WTC11 (cell line): Measurements from ENCODE around the gene GCSAM.

Source experiments
- CREB1 ChIP-seq: sonication (generic); formaldehyde crosslinking; IDR thresholded peaks from 2 replicates; pipeline ENCODE4 v1.8.0; 2023; ENCODE audit warnings: mild to moderate bottlenecking, missing genetic modification reagents
- JUN ChIP-seq: sonication (generic); formaldehyde crosslinking; IDR thresholded peaks from 2 replicates; pipeline ENCODE4 v1.8.0; 2023; ENCODE audit warnings: mild to moderate bottlenecking, missing genetic modification reagents
- NFATC4 ChIP-seq: fragments of 250-450 bp; sonication (Bioruptor Pico); IDR thresholded peaks from 2 replicates; pipeline ENCODE4 v1.9.0; 2021; ENCODE audit warnings: mild to moderate bottlenecking
- NR3C1 ChIP-seq: sonication (generic); formaldehyde crosslinking; conservative IDR thresholded peaks from 2 replicates; pipeline ENCODE4 v1.8.1; 2023; ENCODE audit warnings: low read depth, mild to moderate bottlenecking, missing genetic modification reagents
- RELA ChIP-seq: sonication (generic); formaldehyde crosslinking; IDR thresholded peaks from 2 replicates; pipeline ENCODE4 v1.8.1; 2022; ENCODE audit warnings: missing genetic modification reagents, mild to moderate bottlenecking, borderline replicate concordance
- SP1 ChIP-seq: sonication (generic); formaldehyde crosslinking; conservative IDR thresholded peaks from 2 replicates; pipeline ENCODE4 v1.8.1; 2022; ENCODE audit warnings: missing genetic modification reagents
- ZNF138 ChIP-seq: sonication (generic); formaldehyde crosslinking; conservative IDR thresholded peaks from 2 replicates; pipeline ENCODE4 v1.8.1; 2022; ENCODE audit warnings: mild to moderate bottlenecking, moderate library complexity, missing genetic modification reagents
- TF ChIP-seq, protein P1 (sequence below): fragments of 200-600 bp; IDR thresholded peaks from 2 replicates; pipeline ENCODE4 v1.8.0; 2022; ENCODE audit warnings: antibody characterized with exemption
- TF ChIP-seq, protein P2 (sequence below): sonication (generic); formaldehyde crosslinking; IDR thresholded peaks from 2 replicates; pipeline ENCODE4 v1.8.0; 2022; ENCODE audit warnings: mild to moderate bottlenecking, missing genetic modification reagents

DNA sequence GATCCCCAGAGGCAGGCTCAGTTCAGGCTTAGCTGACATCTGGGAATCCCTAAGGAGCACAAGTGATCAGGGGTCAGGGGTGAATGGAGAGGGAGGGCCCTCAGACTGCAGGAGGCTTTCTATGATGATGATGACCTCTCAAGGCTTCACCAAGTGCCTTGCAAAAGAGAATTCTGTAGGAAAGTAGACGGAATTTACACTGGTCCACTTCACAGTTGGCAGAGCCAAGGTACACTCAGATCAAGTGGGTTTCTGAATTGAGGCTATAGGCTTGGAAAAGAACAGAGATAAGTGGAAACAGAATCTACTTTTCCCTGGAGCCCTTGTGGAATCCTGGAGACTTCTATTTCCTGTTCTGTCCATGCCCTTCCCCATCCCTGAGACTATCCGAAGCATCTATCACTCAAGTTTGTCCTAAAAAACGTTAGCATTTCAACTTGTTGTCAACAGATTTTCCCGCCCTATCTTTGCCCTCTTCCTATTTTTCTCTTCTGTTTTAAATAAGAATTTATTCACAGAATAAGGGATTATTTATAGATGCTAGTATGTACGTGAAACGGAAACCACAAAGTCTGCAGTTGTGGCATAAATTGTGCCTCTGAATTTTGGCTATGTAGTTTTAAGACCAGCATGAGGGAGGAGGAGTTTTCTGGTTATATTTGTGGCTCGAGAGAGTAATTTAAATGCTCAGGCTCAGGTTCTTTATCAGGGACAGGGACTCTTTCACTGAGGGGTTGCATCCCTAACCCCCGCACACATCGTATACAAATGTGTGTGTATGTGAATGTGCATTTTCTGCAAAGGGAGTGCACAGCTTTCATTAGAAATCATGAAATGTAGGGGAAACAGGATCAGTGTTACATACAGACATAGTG is 12.8 kb downstream of the GCSAM start:
- TF ChIP-seq, protein P1, sequence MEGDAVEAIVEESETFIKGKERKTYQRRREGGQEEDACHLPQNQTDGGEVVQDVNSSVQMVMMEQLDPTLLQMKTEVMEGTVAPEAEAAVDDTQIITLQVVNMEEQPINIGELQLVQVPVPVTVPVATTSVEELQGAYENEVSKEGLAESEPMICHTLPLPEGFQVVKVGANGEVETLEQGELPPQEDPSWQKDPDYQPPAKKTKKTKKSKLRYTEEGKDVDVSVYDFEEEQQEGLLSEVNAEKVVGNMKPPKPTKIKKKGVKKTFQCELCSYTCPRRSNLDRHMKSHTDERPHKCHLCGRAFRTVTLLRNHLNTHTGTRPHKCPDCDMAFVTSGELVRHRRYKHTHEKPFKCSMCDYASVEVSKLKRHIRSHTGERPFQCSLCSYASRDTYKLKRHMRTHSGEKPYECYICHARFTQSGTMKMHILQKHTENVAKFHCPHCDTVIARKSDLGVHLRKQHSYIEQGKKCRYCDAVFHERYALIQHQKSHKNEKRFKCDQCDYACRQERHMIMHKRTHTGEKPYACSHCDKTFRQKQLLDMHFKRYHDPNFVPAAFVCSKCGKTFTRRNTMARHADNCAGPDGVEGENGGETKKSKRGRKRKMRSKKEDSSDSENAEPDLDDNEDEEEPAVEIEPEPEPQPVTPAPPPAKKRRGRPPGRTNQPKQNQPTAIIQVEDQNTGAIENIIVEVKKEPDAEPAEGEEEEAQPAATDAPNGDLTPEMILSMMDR, result no peak
- TF ChIP-seq JUN (CRISPR knock-in tag), result no peak
- no peak for TF ChIP-seq NR3C1 (CRISPR knock-in tag)
- TF ChIP-seq ZNF138 (CRISPR knock-in tag), result no peak
- TF ChIP-seq NFATC4 (CRISPR knock-in tag), result no peak
- TF ChIP-seq, protein P2, sequence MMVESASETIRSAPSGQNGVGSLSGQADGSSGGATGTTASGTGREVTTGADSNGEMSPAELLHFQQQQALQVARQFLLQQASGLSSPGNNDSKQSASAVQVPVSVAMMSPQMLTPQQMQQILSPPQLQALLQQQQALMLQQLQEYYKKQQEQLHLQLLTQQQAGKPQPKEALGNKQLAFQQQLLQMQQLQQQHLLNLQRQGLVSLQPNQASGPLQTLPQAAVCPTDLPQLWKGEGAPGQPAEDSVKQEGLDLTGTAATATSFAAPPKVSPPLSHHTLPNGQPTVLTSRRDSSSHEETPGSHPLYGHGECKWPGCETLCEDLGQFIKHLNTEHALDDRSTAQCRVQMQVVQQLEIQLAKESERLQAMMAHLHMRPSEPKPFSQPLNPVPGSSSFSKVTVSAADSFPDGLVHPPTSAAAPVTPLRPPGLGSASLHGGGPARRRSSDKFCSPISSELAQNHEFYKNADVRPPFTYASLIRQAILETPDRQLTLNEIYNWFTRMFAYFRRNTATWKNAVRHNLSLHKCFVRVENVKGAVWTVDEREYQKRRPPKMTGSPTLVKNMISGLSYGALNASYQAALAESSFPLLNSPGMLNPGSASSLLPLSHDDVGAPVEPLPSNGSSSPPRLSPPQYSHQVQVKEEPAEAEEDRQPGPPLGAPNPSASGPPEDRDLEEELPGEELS (CRISPR knock-in tag), result no peak
- TF ChIP-seq CREB1 (CRISPR knock-in tag), result no peak
- TF ChIP-seq RELA (CRISPR knock-in tag), result no peak
- TF ChIP-seq SP1, result no peak
